ENCODE results near the gene FILIP1. TPM values are rescaled to one million over a fixed set of nuclear protein-coding genes. Genes with fewer than 3 reads are reported as not detected.

FILIP1 gene
- total RNA-seq, 2 experiments from 2014 or later = not detected

DNA sequence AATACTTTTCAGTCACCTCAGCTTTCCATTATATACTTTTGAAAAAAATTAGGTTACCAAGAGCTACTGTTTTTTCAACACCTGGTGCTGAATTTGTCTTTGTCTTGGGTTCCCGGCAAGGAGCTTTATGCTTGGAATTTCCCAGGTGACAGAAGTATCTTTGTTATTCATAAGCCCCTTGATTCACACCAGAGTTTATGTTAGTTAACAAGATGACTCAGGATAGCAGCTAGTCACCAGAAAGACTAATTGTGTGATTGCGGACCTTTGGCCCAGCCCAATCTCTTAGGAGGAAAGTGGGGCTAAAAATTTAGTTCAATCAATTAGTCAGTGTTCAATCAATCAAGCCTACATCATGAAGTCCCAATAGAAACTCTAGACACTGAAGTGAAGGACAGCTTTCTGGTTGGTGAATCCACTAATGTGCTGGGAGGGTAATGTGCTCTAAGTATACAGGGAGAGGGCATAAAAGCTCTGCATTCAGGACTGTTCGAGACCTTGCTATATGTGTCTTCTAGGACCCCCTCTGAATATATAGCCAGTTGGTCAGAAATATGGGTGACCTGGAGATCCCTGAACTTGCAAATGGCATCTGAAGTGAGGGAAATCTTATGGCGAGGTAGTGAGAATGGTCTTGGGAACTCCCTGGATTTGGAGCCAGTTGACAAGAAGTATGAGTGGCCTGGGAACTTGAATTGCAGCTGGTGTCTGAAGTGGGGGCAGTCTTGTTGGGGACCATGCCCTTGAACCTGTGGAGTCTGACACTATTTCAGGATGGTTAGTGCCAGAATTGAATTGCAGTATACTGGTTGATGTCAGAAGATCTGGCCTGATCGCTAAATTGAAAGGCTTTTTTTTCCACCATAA, 225.2 kb downstream of the FILIP1 start:
- H3K4me1 Mint-ChIP-seq (ENCODE audit: low read depth) = peaks cover 51% of the 10 kb centered on the region
- H3K9me3 Mint-ChIP-seq = no peaks in the 10 kb centered on the region
- intact Hi-C loops (cut with micrococcal nuclease) = loop anchor here (1.0 kb wide), 2 partner anchors 16 to 25 kb away; partner anchors contain the start of genes COX7A2 and TMEM30A
- H3K27ac Mint-ChIP-seq = peak overlapping the region; percentile 62
- CTCF ChIA-PET = interaction anchor here (0.7 to 5.5 kb wide), 11 partner anchors 8 to 258 kb away, joined by 3 to 47 read pairs (median 4); partner anchors contain the start of gene TMEM30A
- H3K27me3 Mint-ChIP-seq (ENCODE audit: low read depth) = no peaks in the 10 kb centered on the region
- no peak overlapping the region for H3K4me3 Mint-ChIP-seq
- DNase-seq = peak; percentile 44
- H3K36me3 Mint-ChIP-seq (ENCODE audit: low read depth) = peaks cover 27% of the 10 kb centered on the region

- intact Hi-C loops (cut with micrococcal nuclease) = no loop called here
- no peak overlapping the region for H3K4me3 Mint-ChIP-seq
- H3K4me1 Mint-ChIP-seq (ENCODE audit: low read depth) = peaks cover 43% of the 10 kb centered on the region
- H3K27me3 Mint-ChIP-seq (ENCODE audit: low read depth) = no peaks in the 10 kb centered on the region
- peak overlapping the region; percentile 76 for H3K27ac Mint-ChIP-seq
- no peaks in the 10 kb centered on the region for H3K9me3 Mint-ChIP-seq
- no peak for DNase-seq
- H3K36me3 Mint-ChIP-seq (ENCODE audit: low read depth) = peaks cover 26% of the 10 kb centered on the region
- CTCF ChIA-PET = interaction anchor here (0.6 to 5.5 kb wide), 19 partner anchors 8 to 296 kb away, joined by 3 to 47 read pairs (median 4); partner anchors contain the start of gene TMEM30A
Measured at GRCh38 chr6:75267461-75267860, 226.1 kb downstream of the FILIP1 start.

GRCh38 chr6:75266716-75267291, 226.8 kb downstream of the FILIP1 start:
- no peak overlapping the region for H3K27ac Mint-ChIP-seq
- H3K4me1 Mint-ChIP-seq (ENCODE audit: low read depth) = peaks cover 38% of the 10 kb centered on the region
- H3K9me3 Mint-ChIP-seq = no peaks in the 10 kb centered on the region
- intact Hi-C loops (cut with micrococcal nuclease) = loop anchor here (1.0 kb wide), 2 partner anchors 30 to 259 kb away; no protein-coding TSS in a partner anchor
- no peaks in the 10 kb centered on the region for H3K27me3 Mint-ChIP-seq (ENCODE audit: low read depth)
- H3K36me3 Mint-ChIP-seq (ENCODE audit: low read depth) = peaks cover 20% of the 10 kb centered on the region
- no peak overlapping the region for H3K4me3 Mint-ChIP-seq
- DNase-seq = no peak
- CTCF ChIA-PET = interaction anchor here (0.6 to 5.5 kb wide), 18 partner anchors 9 to 345 kb away, joined by 3 to 47 read pairs (median 4); partner anchors contain the start of gene TMEM30A

DNA sequence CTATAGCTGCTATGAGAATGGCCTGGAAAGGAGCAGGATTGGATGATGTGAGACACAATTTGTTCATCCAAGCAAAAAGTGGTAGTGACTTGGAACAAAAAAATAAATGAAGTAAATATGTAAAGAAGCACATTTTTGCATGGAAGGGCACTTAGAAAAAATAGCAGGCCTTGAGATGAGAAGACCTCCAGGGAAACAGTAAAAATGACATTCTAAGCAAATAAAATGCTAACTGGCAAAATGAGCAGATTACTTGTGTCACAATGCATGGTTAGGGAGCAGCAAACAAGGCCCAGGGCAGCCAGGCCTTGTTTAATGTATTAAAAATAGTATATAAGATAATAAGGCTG, 230.2 kb downstream of the FILIP1 start:
- Mint-ChIP-seq H3K4me3 (no peak overlapping the region), H3K4me1 (ENCODE audit: low read depth) (peaks cover 10% of the 10 kb centered on the region), H3K27me3 (ENCODE audit: low read depth) (no peaks in the 10 kb centered on the region), H3K36me3 (ENCODE audit: low read depth) (peaks cover 20% of the 10 kb centered on the region), H3K9me3 (no peaks in the 10 kb centered on the region), H3K27ac (no peak overlapping the region)
- intact Hi-C loops (cut with micrococcal nuclease) = no loop called here
- CTCF ChIA-PET = interaction anchor here (0.6 to 1.2 kb wide), 2 partner anchors 10 to 21 kb away, joined by 3 to 6 read pairs; no protein-coding TSS in a partner anchor
- no peak for DNase-seq

DNA sequence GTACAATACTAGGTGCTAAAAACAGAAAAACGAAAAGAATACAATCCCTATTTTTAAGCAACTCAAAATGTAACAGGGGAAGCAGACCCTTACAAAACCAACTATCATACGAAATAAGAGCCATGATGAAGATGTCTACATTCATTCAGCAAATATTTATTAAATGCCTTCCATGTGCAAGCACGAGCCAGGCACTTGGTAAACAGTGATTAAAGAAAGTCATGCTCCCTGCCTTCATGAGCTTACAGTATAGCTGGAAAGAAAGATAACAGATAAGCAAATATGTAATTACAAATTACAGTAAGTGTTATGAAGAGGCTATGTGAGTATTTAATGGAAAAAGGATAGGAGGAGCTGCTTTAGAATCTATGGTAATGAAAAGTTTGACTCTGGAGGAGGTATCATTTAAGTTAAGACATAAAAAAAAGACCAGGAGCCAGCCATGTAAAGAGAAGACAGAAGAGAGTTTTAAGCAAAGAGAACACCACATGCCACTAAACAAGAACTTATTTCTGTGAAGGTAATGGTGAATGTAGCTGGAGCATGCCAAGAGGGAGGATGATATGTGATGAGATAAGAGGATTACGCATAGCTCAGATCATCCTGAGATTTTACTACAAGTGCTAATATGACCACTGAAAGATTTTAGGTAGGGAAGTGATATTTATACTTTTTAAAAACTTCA, 230.7 kb downstream of the FILIP1 start:
- Mint-ChIP-seq H3K4me1 (ENCODE audit: low read depth) (peaks cover 6% of the 10 kb centered on the region), H3K4me3 (no peak overlapping the region), H3K27ac (no peak overlapping the region), H3K27me3 (ENCODE audit: low read depth) (no peaks in the 10 kb centered on the region), H3K9me3 (no peaks in the 10 kb centered on the region), H3K36me3 (ENCODE audit: low read depth) (peaks cover 20% of the 10 kb centered on the region)
- intact Hi-C loops (cut with micrococcal nuclease) = no loop called here
- CTCF ChIA-PET = interaction anchor here (0.6 to 1.2 kb wide), 3 partner anchors 9 to 21 kb away, joined by 3 to 6 read pairs (median 3); partner anchors contain the start of gene COX7A2
- DNase-seq = no peak

DNA sequence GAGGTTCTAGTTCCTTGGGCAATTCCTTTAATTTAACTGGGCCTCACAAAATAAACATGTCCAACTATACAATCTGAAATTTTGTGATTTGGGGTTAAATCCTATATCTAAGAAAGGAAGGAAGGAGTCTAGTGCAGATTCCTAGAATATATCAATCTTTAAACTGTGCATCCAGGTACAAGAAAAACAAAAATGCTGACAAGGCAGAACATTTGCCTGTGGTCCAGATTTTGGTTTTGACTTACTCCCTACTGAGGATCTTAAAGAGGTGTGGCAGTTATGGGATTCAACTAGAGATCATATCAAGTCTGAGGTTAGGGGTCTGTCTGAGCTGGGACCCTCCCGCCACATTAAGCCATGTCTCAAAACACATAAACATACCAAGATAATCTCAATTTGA, 232.3 kb downstream of the FILIP1 start:
- H3K4me3 Mint-ChIP-seq = no peak overlapping the region
- no peaks in the 10 kb centered on the region for H3K4me1 Mint-ChIP-seq (ENCODE audit: low read depth)
- CTCF ChIA-PET = no interaction called here
- peaks cover 23% of the 10 kb centered on the region for H3K36me3 Mint-ChIP-seq (ENCODE audit: low read depth)
- H3K9me3 Mint-ChIP-seq = no peaks in the 10 kb centered on the region
- intact Hi-C loops (cut with micrococcal nuclease) = no loop called here
- no peak for DNase-seq
- no peaks in the 10 kb centered on the region for H3K27me3 Mint-ChIP-seq (ENCODE audit: low read depth)
- no peak overlapping the region for H3K27ac Mint-ChIP-seq

DNA sequence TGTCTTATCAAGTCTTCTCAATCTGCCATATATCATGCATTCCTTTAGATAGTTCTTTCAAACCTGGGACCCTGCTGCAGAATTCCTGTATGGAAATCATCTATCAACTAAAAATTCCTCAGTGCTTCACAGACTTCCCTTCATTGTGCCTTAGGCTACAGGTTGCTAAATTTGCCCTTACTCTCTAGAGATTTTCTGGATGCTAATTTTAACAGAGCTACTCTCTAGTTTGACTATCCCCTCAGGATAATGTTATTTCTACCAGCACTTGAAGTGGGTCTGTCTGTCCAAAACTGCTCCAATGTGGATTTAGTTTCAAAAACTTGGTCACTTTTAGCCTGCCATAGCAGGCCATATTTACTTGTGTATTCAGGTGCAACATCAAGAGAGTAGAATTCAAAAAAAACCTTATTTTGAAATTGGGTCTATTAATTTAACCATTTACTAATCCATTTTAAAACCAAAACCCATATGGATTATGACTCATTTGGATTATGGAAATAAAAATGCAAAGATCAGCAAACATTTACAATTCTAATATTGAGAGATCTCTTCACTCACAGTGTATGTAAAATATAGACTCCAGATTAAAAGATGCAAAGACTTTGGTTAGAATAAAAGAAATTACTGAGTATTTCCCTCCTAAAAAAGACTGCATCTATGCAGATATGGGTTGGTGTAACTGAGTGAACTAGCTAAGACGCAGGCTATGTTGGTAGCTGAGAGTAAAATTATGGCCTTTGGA, 236.1 kb downstream of the FILIP1 start:
- CTCF ChIA-PET = interaction anchor here (0.7 kb wide), 1 partner anchor 9 kb away, joined by 3 read pairs; no protein-coding TSS in a partner anchor
- H3K4me3 Mint-ChIP-seq = no peak overlapping the region
- no peaks in the 10 kb centered on the region for H3K9me3 Mint-ChIP-seq
- intact Hi-C loops (cut with micrococcal nuclease) = no loop called here
- H3K36me3 Mint-ChIP-seq (ENCODE audit: low read depth) = peaks cover 15% of the 10 kb centered on the region
- no peaks in the 10 kb centered on the region for H3K27me3 Mint-ChIP-seq (ENCODE audit: low read depth)
- no peak for DNase-seq
- H3K4me1 Mint-ChIP-seq (ENCODE audit: low read depth) = no peaks in the 10 kb centered on the region
- H3K27ac Mint-ChIP-seq = no peak overlapping the region

GRCh38 chr6:75250552-75250951, 243.0 kb downstream of the FILIP1 start:
- DNase-seq = no peak
- H3K27me3 Mint-ChIP-seq (ENCODE audit: low read depth) = peaks cover 9% of the 10 kb centered on the region
- intact Hi-C loops (cut with micrococcal nuclease) = no loop called here

DNA sequence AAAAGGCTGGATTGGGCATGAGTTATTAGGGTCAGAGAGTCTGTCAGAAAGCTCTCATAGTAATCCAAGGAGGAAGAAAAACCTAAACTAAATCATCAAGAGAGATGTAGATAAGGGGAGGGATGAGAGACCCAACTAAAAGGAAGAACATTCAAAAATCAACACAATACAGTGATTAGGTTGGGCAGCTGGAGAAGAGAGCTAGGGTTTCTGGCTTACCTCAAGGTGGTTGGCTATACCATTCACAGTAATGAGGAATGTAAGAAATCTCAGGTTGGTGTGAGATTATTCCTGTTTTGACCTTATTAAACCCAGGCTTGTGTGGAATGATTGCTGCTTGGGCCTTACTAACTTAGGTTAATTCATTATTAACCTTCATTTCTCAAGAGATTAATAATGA, 243.8 kb downstream of the FILIP1 start:
- Mint-ChIP-seq H3K36me3 (ENCODE audit: low read depth) (no peaks in the 10 kb centered on the region), H3K27me3 (ENCODE audit: low read depth) (peaks cover 10% of the 10 kb centered on the region), H3K4me1 (ENCODE audit: low read depth) (peaks cover under 1% of the 10 kb centered on the region), H3K4me3 (no peak overlapping the region), H3K9me3 (no peaks in the 10 kb centered on the region), H3K27ac (no peak overlapping the region)
- intact Hi-C loops (cut with micrococcal nuclease) = loop anchor here (10.0 kb wide), 1 partner anchor 1785 kb away; the partner anchor contains the start of gene MTO1
- DNase-seq = no peak
- CTCF ChIA-PET = interaction anchor here (0.8 kb wide), 1 partner anchor 17 kb away, joined by 3 read pairs; no protein-coding TSS in a partner anchor

More at GRCh38 chr6:75250552-75250951, 243.0 kb downstream of the FILIP1 start:
- H3K36me3 Mint-ChIP-seq (ENCODE audit: low read depth) = no peaks in the 10 kb centered on the region
- no peaks in the 10 kb centered on the region for H3K4me1 Mint-ChIP-seq (ENCODE audit: low read depth)
- no peaks in the 10 kb centered on the region for H3K9me3 Mint-ChIP-seq
- no peak overlapping the region for H3K27ac Mint-ChIP-seq
- no peak overlapping the region for H3K4me3 Mint-ChIP-seq
- CTCF ChIA-PET = interaction anchor here (0.6 kb wide), 1 partner anchor 17 kb away, joined by 5 read pairs; no protein-coding TSS in a partner anchor

DNA sequence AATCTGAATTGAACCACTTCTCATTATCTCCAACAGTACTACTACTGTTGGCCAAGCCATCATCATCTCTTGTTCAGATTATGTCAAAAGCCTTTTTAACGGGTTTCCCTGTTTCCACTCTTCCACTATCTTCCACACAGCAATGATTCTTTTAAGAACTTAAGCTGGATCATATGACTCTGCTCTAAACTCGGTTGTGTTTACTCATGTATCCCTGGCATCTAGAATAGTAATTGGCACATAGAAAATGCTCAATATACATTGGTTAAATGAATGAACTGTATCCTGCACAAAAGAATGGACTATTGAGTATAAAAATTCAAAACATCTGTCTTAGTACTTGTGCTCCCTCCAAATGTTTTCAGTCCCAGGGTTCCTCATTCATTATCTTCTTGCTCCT, 247.2 kb downstream of the FILIP1 start:
- Mint-ChIP-seq H3K27me3 (ENCODE audit: low read depth) (peaks cover 12% of the 10 kb centered on the region), H3K4me3 (no peak overlapping the region), H3K4me1 (ENCODE audit: low read depth) (peaks cover 15% of the 10 kb centered on the region), H3K36me3 (ENCODE audit: low read depth) (peaks cover 10% of the 10 kb centered on the region), H3K9me3 (no peaks in the 10 kb centered on the region), H3K27ac (no peak overlapping the region)
- no peak for DNase-seq
- intact Hi-C loops (cut with micrococcal nuclease) = loop anchor here (10.0 kb wide), 1 partner anchor 1782 kb away; the partner anchor contains the start of gene MTO1
- CTCF ChIA-PET = interaction anchor here (0.6 kb wide), 1 partner anchor 51 kb away, joined by 3 read pairs; no protein-coding TSS in a partner anchor

GRCh38 chr6:75244063-75244584, 249.5 kb downstream of the FILIP1 start:
- CTCF ChIA-PET = interaction anchor here (0.6 to 1.5 kb wide), 8 partner anchors 18 to 1261 kb away, joined by 3 to 6 read pairs (median 3); no protein-coding TSS in a partner anchor
- DNase-seq = no peak
- intact Hi-C loops (cut with micrococcal nuclease) = loop anchor here (10.0 kb wide), 1 partner anchor 1779 kb away; the partner anchor contains the start of gene MTO1
- Mint-ChIP-seq H3K4me1 (ENCODE audit: low read depth) (peaks cover 28% of the 10 kb centered on the region), H3K4me3 (peak overlapping the region; percentile 98), H3K9me3 (no peaks in the 10 kb centered on the region), H3K27me3 (ENCODE audit: low read depth) (peaks cover 12% of the 10 kb centered on the region), H3K27ac (peak overlapping the region; percentile 100), H3K36me3 (ENCODE audit: low read depth) (peaks cover 22% of the 10 kb centered on the region)

Measured in activated naive CD4-positive, alpha-beta T cell treated with anti-CD3 and anti-CD28 coated beads for 36 hours (primary cell).